ENCODE measurements around the gene CD72. TPM values are rescaled to one million over a fixed set of nuclear protein-coding genes. Genes with fewer than 3 reads are reported as not detected.

Gene CD72
- polyA plus RNA-seq, 4 donors: 2.4 to 3.4 (median 2.9) TPM

DNA sequence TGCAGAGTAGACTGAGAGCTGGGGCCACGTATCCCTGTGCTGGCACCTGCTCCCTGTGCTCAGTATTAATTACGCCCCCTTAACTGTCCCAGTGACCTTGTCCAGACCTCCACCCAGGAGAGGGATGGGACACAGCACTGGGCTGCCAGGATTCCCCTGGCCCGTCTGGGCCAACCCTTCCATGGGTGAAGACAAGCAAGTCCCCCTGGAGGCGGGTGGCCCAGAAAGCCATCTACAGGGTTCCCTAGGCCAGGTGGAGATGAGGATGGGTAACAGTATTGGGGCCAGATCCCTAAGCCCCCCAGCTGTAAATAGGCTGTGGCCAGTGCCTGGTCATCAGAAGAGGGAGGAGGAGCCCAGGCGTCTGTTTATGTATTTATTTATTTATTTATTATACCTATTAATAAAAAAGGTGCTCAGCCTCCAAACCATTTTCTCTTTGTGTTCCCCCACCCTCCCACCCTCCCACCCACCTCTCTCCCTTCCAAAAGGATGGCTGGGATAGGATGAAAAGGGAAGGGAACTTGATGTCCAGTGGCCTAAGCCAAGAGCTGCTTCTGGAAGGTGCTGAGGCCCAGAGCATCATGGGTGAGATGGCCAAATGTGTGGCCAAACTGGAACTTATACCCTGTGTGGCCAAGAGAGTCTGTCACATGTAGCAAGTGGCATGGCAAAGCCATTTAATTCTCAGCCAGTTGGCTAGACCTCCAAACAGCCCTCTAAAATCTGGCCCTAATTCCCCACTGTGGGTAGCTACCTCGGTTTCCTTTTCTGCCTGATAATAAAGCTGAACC is 56.5 kb downstream of the CD72 start:
- DNase-seq (ENCODE audit: low read depth in 4 of 4, low spot score in 2 of 4): no peak

DNA sequence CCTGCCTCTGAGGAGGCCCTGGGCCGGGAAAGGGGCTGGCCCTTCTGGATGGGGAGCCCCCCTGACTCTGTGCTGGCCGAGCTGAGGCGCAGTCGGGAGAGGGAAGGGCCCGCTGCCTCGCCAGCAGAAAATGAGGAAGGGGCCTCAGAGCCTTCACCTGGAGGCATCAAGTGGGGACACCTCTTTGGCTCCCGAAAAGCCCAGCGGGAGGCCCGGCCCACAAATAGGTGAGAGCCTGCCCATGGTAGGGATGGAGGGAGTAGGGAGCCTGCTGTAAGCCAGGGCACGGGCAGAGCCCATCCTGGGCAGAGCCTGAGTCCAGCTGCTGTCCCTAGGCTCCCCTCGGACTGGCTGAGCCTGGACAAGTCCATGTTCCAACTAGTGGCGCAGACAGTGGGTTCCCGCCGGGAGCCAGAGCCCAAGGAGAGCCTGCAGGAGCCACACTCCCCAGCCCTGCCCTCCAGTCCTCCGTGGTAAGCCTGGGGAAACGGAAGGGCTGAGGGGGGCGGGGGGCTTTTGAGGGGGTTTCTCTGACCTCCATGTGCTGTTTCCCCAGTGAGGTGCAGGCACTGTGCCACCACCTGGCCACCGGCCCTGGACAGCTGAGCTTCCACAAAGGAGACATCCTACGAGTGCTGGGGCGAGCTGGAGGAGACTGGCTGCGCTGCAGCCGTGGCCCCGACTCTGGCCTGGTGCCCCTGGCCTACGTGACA is 57.4 kb downstream of the CD72 start:
- no peak for DNase-seq (ENCODE audit: low read depth in 4 of 4, low spot score in 2 of 4)

Other genes with a start within 250 kb of the CD72 start
- gene RUSC2, start 128.3 kb downstream of the CD72 start, polyA plus RNA-seq (ENCODE audit: insufficient read length in 4 of 4): 10 to 100 TPM; 17.3 to 21.7 (median 19.7) TPM
- gene TESK1, start 13.2 kb downstream of the CD72 start, polyA plus RNA-seq (ENCODE audit: insufficient read length in 4 of 4): 10 to 100 TPM; 29.4 to 51.9 (median 41.7) TPM
- gene SIT1, start 32.5 kb upstream of the CD72 start, polyA plus RNA-seq (ENCODE audit: insufficient read length in 4 of 4): under 1 TPM; 0.14 to 0.30 (median 0.18) TPM
- not detected for gene RMRP, start 39.6 kb upstream of the CD72 start, polyA plus RNA-seq (ENCODE audit: insufficient read length in 4 of 4)
- 10 to 100 TPM; 16.3 to 25.8 (median 19.7) TPM for gene CCDC107, start 39.9 kb upstream of the CD72 start, polyA plus RNA-seq (ENCODE audit: insufficient read length in 4 of 4)
- gene ARHGEF39, start 46.8 kb upstream of the CD72 start, polyA plus RNA-seq (ENCODE audit: insufficient read length in 4 of 4): 10 to 100 TPM in 2 of 4 donors, 1 to 10 TPM in 2; 6.1 to 11.0 (median 9.9) TPM
- 1 to 10 TPM in 1 of 4 donors, under 1 TPM in 3; 0.61 to 1.2 (median 0.89) TPM for gene CA9, start 55.5 kb upstream of the CD72 start, polyA plus RNA-seq (ENCODE audit: insufficient read length in 4 of 4)
- 100 to 1,000 TPM; 127 to 206 (median 194) TPM for gene TPM2, start 71.5 kb upstream of the CD72 start, polyA plus RNA-seq (ENCODE audit: insufficient read length in 4 of 4)
- 100 to 1,000 TPM; 144 to 186 (median 174) TPM for gene TLN1, start 113.8 kb upstream of the CD72 start, polyA plus RNA-seq (ENCODE audit: insufficient read length in 4 of 4)
- 10 to 100 TPM; 38.0 to 44.0 (median 39.0) TPM for gene CREB3, start 114.3 kb upstream of the CD72 start, polyA plus RNA-seq (ENCODE audit: insufficient read length in 4 of 4)
- 100 to 1,000 TPM in 2 of 4 donors, 10 to 100 TPM in 2; 91.6 to 145 (median 116) TPM for gene GBA2, start 130.8 kb upstream of the CD72 start, polyA plus RNA-seq (ENCODE audit: insufficient read length in 4 of 4)
- 10 to 100 TPM; 26.0 to 31.0 (median 27.8) TPM for gene RGP1, start 130.9 kb upstream of the CD72 start, polyA plus RNA-seq (ENCODE audit: insufficient read length in 4 of 4)
- not detected for gene MSMP, start 135.9 kb upstream of the CD72 start, polyA plus RNA-seq (ENCODE audit: insufficient read length in 4 of 4)
- 10 to 100 TPM; 20.5 to 30.8 (median 27.7) TPM for gene NPR2, start 173.2 kb upstream of the CD72 start, polyA plus RNA-seq (ENCODE audit: insufficient read length in 4 of 4)
- 1 to 10 TPM; 5.2 to 9.5 (median 6.0) TPM for gene SPAG8, start 193.8 kb upstream of the CD72 start, polyA plus RNA-seq (ENCODE audit: insufficient read length in 4 of 4)
- gene HINT2, start 196.6 kb upstream of the CD72 start, polyA plus RNA-seq (ENCODE audit: insufficient read length in 4 of 4): 10 to 100 TPM; 47.6 to 70.1 (median 52.5) TPM
- gene FAM221B, start 210.3 kb upstream of the CD72 start, polyA plus RNA-seq (ENCODE audit: insufficient read length in 4 of 4): under 1 TPM in 3 of 4 donors, not detected in 1; 0.08 to 0.60 (median 0.22) TPM
- gene TMEM8B, start 210.8 kb upstream of the CD72 start, polyA plus RNA-seq (ENCODE audit: insufficient read length in 4 of 4): 10 to 100 TPM; 25.6 to 39.5 (median 29.2) TPM

All from left renal cortex interstitium (tissue), 4 donors.